Omental fat pad (tissue), 4 donors: Measurements from ENCODE around the gene SPANXN5. TPM values are rescaled to one million over a fixed set of nuclear protein-coding genes. Genes with fewer than 3 reads are reported as not detected.
"Not testable (repeated sequence)": the region's sequence is repeated elsewhere in the genome, so short reads cannot be mapped to it uniquely, and the experiment has no call there.

ENCODE experiments used
- ATAC-seq: fragments of 150-250 bp; one replicate; pipeline ENCODE4 v1.9.1; 2016; ENCODE audit warnings: mild to moderate bottlenecking, moderate library complexity; ENCODE audit not compliant: low FRiP score
- DNase-seq: peaks from one replicate; pipeline ENCODE4 v3.0.0-alpha.2; 2019; ENCODE audit warnings: low spot score
- CTCF ChIP-seq, 3 donors: fragments of 450-650 bp; IDR thresholded peaks; one replicate each; pipeline ENCODE4 v1.5.1; 2016 to 2017; ENCODE audit warnings: antibody characterized with exemption in 3 of 3, mild to moderate bottlenecking in 3 of 3, moderate library complexity in 2 of 3
- total RNA-seq, 4 donors: library from RNA; depleted of rRNA; stranded (reverse); fragments of >200 nt; gene quantifications; one replicate each; pipeline ENCODE4 v1.1.0, GENCODE V29; 2016

The SPANXN5 gene
- not detected for total RNA-seq

- ATAC-seq, DNase-seq: not testable (repeated sequence)
These were observed at the start of gene SPANXN5 for GRCh38 chrX:52797327-52797726. Gene SPANXN5, minus strand, starts transcription at chrX:52797427. Its CDS starts 79 bp downstream, at chrX:52797348.

GRCh38 chrX:52843619-52844018 lies 46.4 kb upstream of the SPANXN5 start:
- ATAC-seq, DNase-seq: not testable (repeated sequence)

- TF ChIP-seq CTCF (IDR thresholded peaks at IDR 0.05) = no peak
- ATAC-seq (no peak), DNase-seq (no peak)
These were observed 41.9 kb upstream of the SPANXN5 start for GRCh38 chrX:52839137-52839536.

- no peak for ATAC-seq
These were observed 33.3 kb upstream of the SPANXN5 start for GRCh38 chrX:52830551-52830950.

GRCh38 chrX:52824608-52825007 lies 27.4 kb upstream of the SPANXN5 start:
- no peak for TF ChIP-seq CTCF (IDR thresholded peaks at IDR 0.05)
- ATAC-seq (no peak), DNase-seq (no peak)

More at GRCh38 chrX:52830551-52830950, 33.3 kb upstream of the SPANXN5 start:
- TF ChIP-seq CTCF (IDR thresholded peaks at IDR 0.05) = no peak
- DNase-seq = no peak

GRCh38 chrX:52821079-52821760 lies 24.0 kb upstream of the SPANXN5 start:
- ATAC-seq = no peak

GRCh38 chrX:52819788-52820187 lies 22.6 kb upstream of the SPANXN5 start:
- TF ChIP-seq CTCF (IDR thresholded peaks at IDR 0.05) = no peak
- ATAC-seq = no peak
- no peak for DNase-seq

More at GRCh38 chrX:52821079-52821760, 24.0 kb upstream of the SPANXN5 start:
- TF ChIP-seq CTCF (IDR thresholded peaks at IDR 0.05) = no peak
- no peak for DNase-seq

GRCh38 chrX:52811065-52811625 lies 13.9 kb upstream of the SPANXN5 start, which contains the start of gene XAGE5:
Gene XAGE5, plus strand, starts transcription at chrX:52811287. Its CDS starts 1,280 bp downstream, at chrX:52812567.
- TF ChIP-seq CTCF (IDR thresholded peaks at IDR 0.05) = no peak
- no peak for DNase-seq
- ATAC-seq = no peak

- DNase-seq, ATAC-seq: not testable (repeated sequence)
These were observed 7.6 kb upstream of the SPANXN5 start for GRCh38 chrX:52804876-52805275.

- not testable (repeated sequence) for DNase-seq, ATAC-seq
These were observed 23.7 kb downstream of the SPANXN5 start for GRCh38 chrX:52773504-52773903.

- not testable (repeated sequence) for ATAC-seq, DNase-seq
These were observed 31.2 kb downstream of the SPANXN5 start for GRCh38 chrX:52765983-52766382.

- not testable (repeated sequence) for ATAC-seq, DNase-seq
These were observed 46.3 kb downstream of the SPANXN5 start, which contains the start of gene SSX2B for GRCh38 chrX:52750952-52751351. Gene SSX2B, plus strand, starts transcription at chrX:52751252. Its CDS starts 1,429 bp downstream, at chrX:52752681.
